Astrocyte (in vitro differentiated cells and primary cell): ENCODE data around the gene TOR1B. TPM values are rescaled to one million over a fixed set of nuclear protein-coding genes. Genes with fewer than 3 reads are reported as not detected.

Experiments used
- DNase-seq: peaks from one replicate; pipeline ENCODE4 v3.0.0-alpha.2; 2010; ENCODE audit warnings: low read depth
- FAIRE-seq: peaks from 2 replicates; lab custom pipeline; 2011; peaks lifted over from hg19 to GRCh38; lab: Jason Lieb, UNC
- H2AFZ ChIP-seq: 2 replicates; pipeline ENCODE4 v1.6.0; 2012; ENCODE audit warnings: low read depth, low read length, inconsistent platforms
- H3K27ac ChIP-seq: 2 replicates; pipeline ENCODE4 v1.5.1; 2011; ENCODE audit warnings: low read depth, low read length, inconsistent platforms
- H3K27me3 ChIP-seq: 2 replicates; pipeline ENCODE4 v1.6.0; 2011; ENCODE audit warnings: low read length, inconsistent platforms; ENCODE audit not compliant: insufficient read depth
- H3K36me3 ChIP-seq: 2 replicates; pipeline ENCODE4 v1.5.1; 2011; ENCODE audit warnings: low read length, inconsistent platforms; ENCODE audit not compliant: insufficient read depth
- H3K4me1 ChIP-seq: 2 replicates; pipeline ENCODE4 v1.5.1; 2011; ENCODE audit warnings: low read length, inconsistent platforms; ENCODE audit not compliant: insufficient read depth
- H3K4me2 ChIP-seq: 2 replicates; pipeline ENCODE4 v1.6.0; 2012; ENCODE audit warnings: low read length, inconsistent platforms
- H3K4me3 ChIP-seq: 2 replicates; pipeline ENCODE4 v1.5.1; 2011; ENCODE audit warnings: low read depth, mild to moderate bottlenecking, low read length, inconsistent platforms; ENCODE audit not compliant: insufficient read depth
- H3K79me2 ChIP-seq: 2 replicates; pipeline ENCODE4 v1.6.0; 2012; ENCODE audit warnings: mild to moderate bottlenecking, low read length, inconsistent platforms; ENCODE audit not compliant: insufficient read depth
- H3K9ac ChIP-seq: 2 replicates; pipeline ENCODE4 v1.6.0; 2012; ENCODE audit warnings: mild to moderate bottlenecking, low read length, inconsistent platforms
- H3K9me3 ChIP-seq: 2 replicates; pipeline ENCODE4 v1.5.1; 2012; ENCODE audit warnings: low read depth, mild to moderate bottlenecking, low read length, inconsistent platforms; ENCODE audit not compliant: insufficient read depth
- H4K20me1 ChIP-seq: 2 replicates; pipeline ENCODE4 v1.6.0; 2012; ENCODE audit warnings: low read length, inconsistent platforms; ENCODE audit not compliant: insufficient read depth
- H3K27ac Mint-ChIP-seq: one replicate; pipeline ENCODE4 v1.8.0; 2021; ENCODE audit warnings: mild to moderate bottlenecking, mixed read lengths; ENCODE audit not compliant: unreplicated experiment
- H3K27me3 Mint-ChIP-seq: one replicate; pipeline ENCODE4 v1.8.0; 2021; ENCODE audit warnings: low read depth, mixed read lengths; ENCODE audit not compliant: unreplicated experiment
- H3K36me3 Mint-ChIP-seq: one replicate; pipeline ENCODE4 v1.8.0; 2021; ENCODE audit warnings: low read depth, mixed read lengths; ENCODE audit not compliant: unreplicated experiment
- H3K4me1 Mint-ChIP-seq: one replicate; pipeline ENCODE4 v1.8.0; 2021; ENCODE audit warnings: low read depth, mixed read lengths; ENCODE audit not compliant: unreplicated experiment
- H3K4me3 Mint-ChIP-seq: one replicate; pipeline ENCODE4 v1.8.0; 2021; ENCODE audit warnings: mild to moderate bottlenecking, moderate library complexity, mixed read lengths; ENCODE audit not compliant: unreplicated experiment
- H3K9me3 Mint-ChIP-seq: one replicate; pipeline ENCODE4 v1.8.0; 2021; ENCODE audit warnings: mild to moderate bottlenecking, mixed read lengths; ENCODE audit not compliant: unreplicated experiment
- EZH2 ChIP-seq: IDR thresholded peaks from 2 replicates; pipeline ENCODE4 v1.6.1; 2012; ENCODE audit warnings: mild to moderate bottlenecking, low read length, inconsistent platforms; ENCODE audit not compliant: insufficient read depth
- total RNA-seq: library from RNA; stranded (reverse); gene quantifications from 2 replicates; pipeline ENCODE4 v1.2.1, GENCODE V29; 2021
- TF ChIP-seq, protein P1 (sequence below): IDR thresholded peaks from 2 replicates; pipeline ENCODE4 v1.5.1; 2011; ENCODE audit warnings: low read depth, mild to moderate bottlenecking, inconsistent platforms, low read length, moderate library complexity; ENCODE audit not compliant: insufficient read depth

TOR1B gene
- total RNA-seq, 1 donor from 2014 or later: 31.6 TPM

DNA sequence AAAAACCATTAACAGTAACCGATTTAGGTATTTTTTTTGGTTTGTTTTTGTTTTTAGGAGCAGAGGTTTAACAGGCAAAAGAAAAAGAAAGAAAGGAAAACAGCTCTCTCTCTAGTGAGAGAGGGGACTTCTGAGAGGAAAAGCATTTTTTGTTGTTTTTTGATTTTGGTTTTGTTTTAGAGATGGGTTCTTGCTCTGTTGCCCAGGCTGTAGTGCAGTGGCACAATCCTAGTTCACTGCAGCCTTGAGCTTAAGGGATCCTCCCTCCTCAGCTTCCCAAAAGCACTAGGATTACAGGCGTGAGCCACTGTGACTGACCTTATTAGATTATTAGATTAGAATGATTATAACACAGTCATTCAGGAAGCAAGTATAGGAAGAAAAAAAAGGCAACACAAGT lies 42.4 kb downstream of the TOR1B start:
- Histone ChIP-seq H3K27me3 (no peaks in the 10 kb centered on the region), H3K9me3 (no peaks in the 10 kb centered on the region), H3K79me2 (peaks cover 11% of the 10 kb centered on the region), H4K20me1 (peaks cover 32% of the 10 kb centered on the region), H3K36me3 (no peaks in the 10 kb centered on the region), H3K4me2 (no peak overlapping the region), H3K9ac (no peak overlapping the region), H3K4me1 (peaks cover 7% of the 10 kb centered on the region), H2AFZ (no peak overlapping the region), H3K4me3 (no peak overlapping the region), H3K27ac (no peak overlapping the region)
- Mint-ChIP-seq H3K27me3 (no peaks in the 10 kb centered on the region), H3K9me3 (no peaks in the 10 kb centered on the region), H3K27ac (peak overlapping the region; percentile 47), H3K36me3 (peaks cover 7% of the 10 kb centered on the region), H3K4me1 (no peaks in the 10 kb centered on the region), H3K4me3 (no peak overlapping the region)
- TF ChIP-seq EZH2: no peak
- TF ChIP-seq, protein P1, sequence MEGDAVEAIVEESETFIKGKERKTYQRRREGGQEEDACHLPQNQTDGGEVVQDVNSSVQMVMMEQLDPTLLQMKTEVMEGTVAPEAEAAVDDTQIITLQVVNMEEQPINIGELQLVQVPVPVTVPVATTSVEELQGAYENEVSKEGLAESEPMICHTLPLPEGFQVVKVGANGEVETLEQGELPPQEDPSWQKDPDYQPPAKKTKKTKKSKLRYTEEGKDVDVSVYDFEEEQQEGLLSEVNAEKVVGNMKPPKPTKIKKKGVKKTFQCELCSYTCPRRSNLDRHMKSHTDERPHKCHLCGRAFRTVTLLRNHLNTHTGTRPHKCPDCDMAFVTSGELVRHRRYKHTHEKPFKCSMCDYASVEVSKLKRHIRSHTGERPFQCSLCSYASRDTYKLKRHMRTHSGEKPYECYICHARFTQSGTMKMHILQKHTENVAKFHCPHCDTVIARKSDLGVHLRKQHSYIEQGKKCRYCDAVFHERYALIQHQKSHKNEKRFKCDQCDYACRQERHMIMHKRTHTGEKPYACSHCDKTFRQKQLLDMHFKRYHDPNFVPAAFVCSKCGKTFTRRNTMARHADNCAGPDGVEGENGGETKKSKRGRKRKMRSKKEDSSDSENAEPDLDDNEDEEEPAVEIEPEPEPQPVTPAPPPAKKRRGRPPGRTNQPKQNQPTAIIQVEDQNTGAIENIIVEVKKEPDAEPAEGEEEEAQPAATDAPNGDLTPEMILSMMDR: no peak
- no peak for DNase-seq
- FAIRE-seq: no peak

DNA sequence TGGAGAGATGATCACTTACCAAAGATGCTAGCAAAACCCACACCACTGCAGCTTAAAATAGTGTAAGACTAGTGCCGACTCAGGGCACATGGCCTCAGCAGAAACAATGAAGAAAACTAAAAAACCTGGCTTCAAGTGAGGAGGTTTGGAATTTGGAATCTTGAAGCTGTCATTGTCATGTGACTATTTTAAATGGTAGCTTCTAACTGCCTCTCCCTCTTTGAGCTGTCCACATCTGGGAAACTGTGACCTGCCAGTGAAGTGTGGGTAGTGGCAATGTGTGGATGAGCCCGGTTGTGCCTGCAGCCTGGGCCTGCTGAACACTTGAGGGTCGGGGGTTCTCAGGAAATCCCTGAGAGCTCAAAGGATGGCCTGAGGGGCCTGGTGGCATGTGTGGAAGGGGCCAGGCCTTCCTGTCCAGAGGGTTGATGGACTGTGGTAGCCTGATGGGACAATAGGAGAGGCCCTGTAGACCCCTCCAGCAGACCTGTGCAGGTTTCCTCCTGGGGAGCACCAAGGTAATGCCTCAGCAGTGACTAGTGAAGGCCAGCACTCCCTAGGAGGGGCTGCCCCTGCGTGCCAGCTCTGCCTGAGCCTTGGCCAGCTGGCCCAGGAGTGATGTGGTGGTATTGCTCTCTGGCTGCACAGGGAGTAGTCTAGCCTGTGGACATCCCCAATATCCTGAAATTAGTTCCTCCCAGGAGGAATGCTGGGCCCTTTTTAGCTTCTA lies 45.9 kb downstream of the TOR1B start:
- H3K27ac ChIP-seq: no peak overlapping the region
- DNase-seq (no peak), FAIRE-seq (no peak)
- H3K36me3 ChIP-seq: peaks cover 7% of the 10 kb centered on the region
- H3K27ac Mint-ChIP-seq: no peak overlapping the region
- H3K27me3 ChIP-seq: no peaks in the 10 kb centered on the region
- no peak overlapping the region for H3K4me3 Mint-ChIP-seq
- no peaks in the 10 kb centered on the region for H3K4me1 Mint-ChIP-seq
- no peak overlapping the region for H3K4me3 ChIP-seq
- no peak overlapping the region for H2AFZ ChIP-seq
- no peaks in the 10 kb centered on the region for H3K27me3 Mint-ChIP-seq
- no peaks in the 10 kb centered on the region for H3K9me3 Mint-ChIP-seq
- peaks cover 7% of the 10 kb centered on the region for H3K4me1 ChIP-seq
- H3K9ac ChIP-seq: no peak overlapping the region
- TF ChIP-seq, protein P1: no peak
- no peak for TF ChIP-seq EZH2
- H3K36me3 Mint-ChIP-seq: peaks cover 19% of the 10 kb centered on the region
- no peak overlapping the region for H3K4me2 ChIP-seq
- H3K79me2 ChIP-seq: no peaks in the 10 kb centered on the region
- H3K9me3 ChIP-seq: no peaks in the 10 kb centered on the region
- H4K20me1 ChIP-seq: peaks cover 27% of the 10 kb centered on the region

DNA sequence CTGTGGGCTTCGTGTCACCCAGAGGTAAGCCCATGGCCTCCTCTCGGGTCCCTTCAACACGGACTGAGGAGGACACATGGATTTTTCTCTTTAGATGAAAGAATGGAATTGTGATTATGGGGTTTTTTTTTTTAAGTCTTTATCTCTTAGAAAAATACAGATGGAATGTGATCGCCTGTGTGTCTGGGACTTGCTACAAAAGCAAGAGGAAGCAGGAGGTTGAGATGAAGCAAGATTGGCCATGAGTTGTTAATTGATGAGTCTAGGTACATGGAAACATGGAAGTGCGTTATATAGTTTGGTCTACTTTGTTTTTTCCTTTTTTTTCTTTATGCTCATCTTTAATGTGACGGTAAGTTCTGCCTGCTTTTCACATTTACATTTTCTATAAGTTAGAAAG lies 46.9 kb downstream of the TOR1B start:
- H3K36me3 Mint-ChIP-seq: peaks cover 24% of the 10 kb centered on the region
- no peaks in the 10 kb centered on the region for H3K9me3 Mint-ChIP-seq
- Histone ChIP-seq H3K27me3 (no peaks in the 10 kb centered on the region), H3K79me2 (no peaks in the 10 kb centered on the region), H3K4me1 (peaks cover 7% of the 10 kb centered on the region), H4K20me1 (peaks cover 27% of the 10 kb centered on the region), H3K9me3 (no peaks in the 10 kb centered on the region), H3K27ac (no peak overlapping the region), H2AFZ (no peak overlapping the region), H3K4me2 (peak overlapping the region; percentile 35), H3K9ac (no peak overlapping the region), H3K4me3 (no peak overlapping the region), H3K36me3 (peaks cover 7% of the 10 kb centered on the region)
- DNase-seq (peak; percentile 80), FAIRE-seq (no peak)
- H3K4me3 Mint-ChIP-seq: no peak overlapping the region
- no peak for TF ChIP-seq EZH2
- TF ChIP-seq, protein P1: no peak
- H3K4me1 Mint-ChIP-seq: no peaks in the 10 kb centered on the region
- H3K27ac Mint-ChIP-seq: peak overlapping the region; percentile 34
- H3K27me3 Mint-ChIP-seq: no peaks in the 10 kb centered on the region
